Measurements from ENCODE around the gene MTHFD2.

DNA sequence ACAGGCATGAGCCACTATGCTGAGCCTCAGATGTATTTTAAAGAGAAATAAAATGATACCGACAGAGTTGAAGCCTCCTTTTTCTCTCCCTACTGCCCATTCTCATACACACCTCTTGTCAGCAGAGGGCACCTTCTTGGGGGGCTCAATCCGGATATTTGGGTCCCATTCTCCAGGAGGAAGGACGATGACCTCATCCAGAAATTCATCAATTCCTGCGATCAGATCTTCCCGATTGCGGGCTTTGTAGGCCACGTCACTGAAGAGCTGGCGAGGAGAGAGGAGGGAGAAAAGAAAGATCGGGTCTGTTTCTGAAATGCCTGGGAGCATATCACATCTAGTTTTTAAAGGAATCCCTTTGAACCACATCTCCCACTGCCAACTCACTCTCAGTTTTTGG, 54.4 kb downstream of the MTHFD2 start:
- TF ChIP-seq, protein P1, sequence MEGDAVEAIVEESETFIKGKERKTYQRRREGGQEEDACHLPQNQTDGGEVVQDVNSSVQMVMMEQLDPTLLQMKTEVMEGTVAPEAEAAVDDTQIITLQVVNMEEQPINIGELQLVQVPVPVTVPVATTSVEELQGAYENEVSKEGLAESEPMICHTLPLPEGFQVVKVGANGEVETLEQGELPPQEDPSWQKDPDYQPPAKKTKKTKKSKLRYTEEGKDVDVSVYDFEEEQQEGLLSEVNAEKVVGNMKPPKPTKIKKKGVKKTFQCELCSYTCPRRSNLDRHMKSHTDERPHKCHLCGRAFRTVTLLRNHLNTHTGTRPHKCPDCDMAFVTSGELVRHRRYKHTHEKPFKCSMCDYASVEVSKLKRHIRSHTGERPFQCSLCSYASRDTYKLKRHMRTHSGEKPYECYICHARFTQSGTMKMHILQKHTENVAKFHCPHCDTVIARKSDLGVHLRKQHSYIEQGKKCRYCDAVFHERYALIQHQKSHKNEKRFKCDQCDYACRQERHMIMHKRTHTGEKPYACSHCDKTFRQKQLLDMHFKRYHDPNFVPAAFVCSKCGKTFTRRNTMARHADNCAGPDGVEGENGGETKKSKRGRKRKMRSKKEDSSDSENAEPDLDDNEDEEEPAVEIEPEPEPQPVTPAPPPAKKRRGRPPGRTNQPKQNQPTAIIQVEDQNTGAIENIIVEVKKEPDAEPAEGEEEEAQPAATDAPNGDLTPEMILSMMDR (IDR thresholded peaks at IDR 0.05; ENCODE audit: low read length) = no peak
- TF ChIP-seq EZH2 (IDR thresholded peaks at IDR 0.05; ENCODE audit: borderline replicate concordance, low read length) = no peak
